OCI-LY7 (cell line): ENCODE data around the gene CHST8. TPM values are rescaled to one million over a fixed set of nuclear protein-coding genes. Genes with fewer than 3 reads are reported as not detected.

Source experiments
- BruUV-seq: library from RNA; stranded (reverse); fragments of 400-500 nt; replicated peaks from 2 replicates; lab custom pipeline; 2021; lab: Mats Ljungman, UMichigan
- CTCF ChIA-PET: fragments of 300-600 bp; sonication (Branson Sonifier 250); formaldehyde crosslinking; loops from one replicate; lab custom pipeline; 2022; ENCODE audit warnings: antibody characterized with exemption; ENCODE audit not compliant: unreplicated experiment; lab: Charles Lee
- POLR2A ChIA-PET: fragments of 300-600 bp; sonication (Branson Sonifier 250); formaldehyde crosslinking; loops from one replicate; lab custom pipeline; 2022; ENCODE audit warnings: antibody characterized with exemption; lab: Charles Lee
- DNase-seq: peaks from one replicate; pipeline ENCODE4 v3.0.0-alpha.2; 2015; ENCODE audit warnings: low spot score
- H2AFZ ChIP-seq: fragments of 200-600 bp; sonication (generic), shearing (Covaris generic); 2 replicates; pipeline ENCODE4 v1.6.1; 2014; ENCODE audit warnings: mild to moderate bottlenecking, antibody characterized with exemption, low read length, moderate library complexity
- H3K27ac ChIP-seq: fragments of 200-600 bp; sonication (generic); 2 replicates; pipeline ENCODE4 v1.5.1; 2014; ENCODE audit warnings: mixed run types, low read depth, mild to moderate bottlenecking, moderate library complexity, low read length, inconsistent platforms; ENCODE audit not compliant: poor library complexity, severe bottlenecking
- H3K36me3 ChIP-seq: fragments of 200-600 bp; sonication (generic); 2 replicates; pipeline ENCODE4 v1.6.1; 2014; ENCODE audit warnings: mild to moderate bottlenecking, antibody characterized with exemption, low read length, moderate library complexity, mixed read lengths; ENCODE audit not compliant: insufficient read depth
- H3K4me1 ChIP-seq: fragments of 200-600 bp; sonication (generic); 2 replicates; pipeline ENCODE4 v1.5.1; 2014; ENCODE audit warnings: mild to moderate bottlenecking, low read length; ENCODE audit not compliant: insufficient read depth, poor library complexity, severe bottlenecking
- H3K4me2 ChIP-seq: fragments of 200-600 bp; sonication (generic); 2 replicates; pipeline ENCODE4 v1.6.1; 2014; ENCODE audit warnings: mild to moderate bottlenecking, low read length
- H3K4me3 ChIP-seq: fragments of 200-600 bp; sonication (generic); 2 replicates; pipeline ENCODE4 v1.5.1; 2014; ENCODE audit warnings: mild to moderate bottlenecking, low read depth, low read length; ENCODE audit not compliant: poor library complexity, severe bottlenecking
- H3K79me2 ChIP-seq: fragments of 200-600 bp; sonication (generic); 2 replicates; pipeline ENCODE4 v1.6.1; 2016; ENCODE audit warnings: low read depth, mild to moderate bottlenecking, low read length, moderate library complexity, mixed read lengths; ENCODE audit not compliant: insufficient read depth
- H3K9me2 ChIP-seq: fragments of 200-600 bp; sonication (generic); 2 replicates; pipeline ENCODE4 v1.6.1; 2016; ENCODE audit warnings: mild to moderate bottlenecking, low read length, mixed read lengths; ENCODE audit not compliant: insufficient read depth
- H3K9me3 ChIP-seq: fragments of 200-600 bp; sonication (generic); 2 replicates; pipeline ENCODE4 v1.6.1; 2014; ENCODE audit warnings: mild to moderate bottlenecking, mixed run types, low read length, mixed read lengths
- H4K20me1 ChIP-seq: fragments of 200-600 bp; sonication (generic); 2 replicates; pipeline ENCODE4 v1.6.1; 2014; ENCODE audit warnings: mild to moderate bottlenecking, antibody characterized with exemption, low read length, moderate library complexity, mixed read lengths; ENCODE audit not compliant: insufficient read depth
- CTCF ChIP-seq: fragments of 200-600 bp; sonication (generic); conservative IDR thresholded peaks from 2 replicates; pipeline ENCODE4 v1.5.1; 2014; ENCODE audit warnings: mild to moderate bottlenecking, antibody characterized with exemption, low read length, moderate library complexity, mixed read lengths
- EZH2phosphoT487 ChIP-seq: fragments of 200-600 bp; sonication (generic); IDR thresholded peaks from 2 replicates; pipeline ENCODE4 v1.6.1; 2018; ENCODE audit warnings: low read depth, borderline replicate concordance, mild to moderate bottlenecking, mixed run types, antibody characterized with exemption, low read length, moderate library complexity, mixed read lengths
- intact Hi-C: fragments of 100-400 bp; cut with micrococcal nuclease; formaldehyde crosslinking; loops from one replicate; pipeline ENCODE4 v1.10.0; 2022; ENCODE audit not compliant: unreplicated experiment
- total RNA-seq, 2 experiments: library from RNA; depleted of rRNA in 1 of 2; stranded (reverse); fragments of >200 nt in 1 of 2; shearing (Covaris generic) in 1 of 2; gene quantifications; 2 replicates each; pipeline ENCODE4 v1.2.3, GENCODE V29; 2014 to 2022

Gene CHST8
- total RNA-seq, 2 experiments from 2014 or later: not detected

DNA sequence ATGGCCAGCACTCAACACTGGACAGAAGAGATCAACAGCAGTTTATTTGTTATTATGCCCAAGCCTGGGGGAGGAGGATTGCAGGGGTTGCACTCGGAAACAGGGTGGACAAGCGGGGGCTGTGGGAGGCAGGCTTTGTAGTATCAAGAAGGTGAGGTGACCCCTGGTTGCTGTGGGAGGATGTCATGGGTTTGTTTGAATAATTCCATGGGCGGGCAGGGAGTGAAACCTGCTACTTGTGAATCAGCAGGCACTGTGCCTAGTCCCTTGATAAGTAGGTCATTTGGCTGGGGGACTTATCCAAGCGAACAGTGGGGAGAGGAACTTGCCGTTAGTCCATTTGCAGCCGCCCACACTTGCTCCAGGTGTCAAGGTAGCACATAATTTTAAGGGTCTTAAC is 90.5 kb downstream of the CHST8 start:
- Histone ChIP-seq H3K79me2 (no peaks in the 10 kb centered on the region), H4K20me1 (0 out of 2 replicates have a peak, but pooled peaks cover 3% of the 10 kb centered on the region), H3K9me2 (no peaks in the 10 kb centered on the region), H3K4me1 (no peaks in the 10 kb centered on the region), H3K4me3 (no peak overlapping the region), H2AFZ (no peak overlapping the region), H3K9me3 (no peaks in the 10 kb centered on the region), H3K4me2 (no peak overlapping the region), H3K27ac (no peak overlapping the region), H3K36me3 (no peaks in the 10 kb centered on the region)
- POLR2A ChIA-PET: no interaction called here
- TF ChIP-seq CTCF (no peak), EZH2phosphoT487 (no peak)
- BruUV-seq: no TSS peak
- DNase-seq: no peak
- intact Hi-C loops: no loop called here
- CTCF ChIA-PET: no interaction called here

- ChIA-PET POLR2A (no interaction called here), CTCF (no interaction called here)
- no peaks in the 10 kb centered on the region for H3K79me2 ChIP-seq
- no peak overlapping the region for H3K4me3 ChIP-seq
- 0 out of 2 replicates have a peak, but pooled peaks cover 3% of the 10 kb centered on the region for H4K20me1 ChIP-seq
- no peak overlapping the region for H2AFZ ChIP-seq
- H3K27ac ChIP-seq: no peak overlapping the region
- no peaks in the 10 kb centered on the region for H3K9me2 ChIP-seq
- no peak for DNase-seq
- intact Hi-C loops: no loop called here
- no peaks in the 10 kb centered on the region for H3K9me3 ChIP-seq
- TF ChIP-seq EZH2phosphoT487 (no peak), CTCF (no peak)
- no peaks in the 10 kb centered on the region for H3K4me1 ChIP-seq
- H3K36me3 ChIP-seq: no peaks in the 10 kb centered on the region
- no TSS peak for BruUV-seq
- no peak overlapping the region for H3K4me2 ChIP-seq
These were observed 91.4 kb downstream of the CHST8 start for GRCh38 chr19:33713194-33713593.

DNA sequence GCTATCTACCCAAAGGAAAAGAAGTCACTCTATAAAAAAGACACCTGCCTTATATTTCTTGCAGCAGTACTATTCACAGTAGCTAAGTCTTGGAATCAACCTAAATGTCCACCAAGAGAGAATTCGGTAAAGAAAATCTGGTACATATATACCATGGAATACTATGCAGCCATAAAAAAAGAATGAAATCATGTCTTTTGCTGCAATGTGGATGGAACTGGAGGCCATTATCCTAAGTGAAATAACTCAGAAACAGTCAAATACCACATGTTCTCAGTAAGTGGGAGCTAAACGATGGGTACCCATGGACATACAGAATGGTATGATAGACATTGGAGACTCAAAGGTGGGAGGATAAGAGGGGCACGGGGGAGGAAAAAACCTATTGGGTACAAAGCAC is 92.4 kb downstream of the CHST8 start:
- Histone ChIP-seq H3K27ac (no peak overlapping the region), H3K79me2 (no peaks in the 10 kb centered on the region), H3K9me2 (no peaks in the 10 kb centered on the region), H3K4me3 (no peak overlapping the region), H3K4me2 (no peak overlapping the region), H2AFZ (no peak overlapping the region), H3K4me1 (no peaks in the 10 kb centered on the region), H3K9me3 (no peaks in the 10 kb centered on the region), H3K36me3 (no peaks in the 10 kb centered on the region), H4K20me1 (no peaks in the 10 kb centered on the region)
- no peak for DNase-seq
- CTCF ChIA-PET: no interaction called here
- no peak for TF ChIP-seq EZH2phosphoT487
- TF ChIP-seq CTCF: no peak
- POLR2A ChIA-PET: no interaction called here
- no TSS peak for BruUV-seq
- intact Hi-C loops: no loop called here
